Measurements from ENCODE around the gene TIMM17B.

DNA sequence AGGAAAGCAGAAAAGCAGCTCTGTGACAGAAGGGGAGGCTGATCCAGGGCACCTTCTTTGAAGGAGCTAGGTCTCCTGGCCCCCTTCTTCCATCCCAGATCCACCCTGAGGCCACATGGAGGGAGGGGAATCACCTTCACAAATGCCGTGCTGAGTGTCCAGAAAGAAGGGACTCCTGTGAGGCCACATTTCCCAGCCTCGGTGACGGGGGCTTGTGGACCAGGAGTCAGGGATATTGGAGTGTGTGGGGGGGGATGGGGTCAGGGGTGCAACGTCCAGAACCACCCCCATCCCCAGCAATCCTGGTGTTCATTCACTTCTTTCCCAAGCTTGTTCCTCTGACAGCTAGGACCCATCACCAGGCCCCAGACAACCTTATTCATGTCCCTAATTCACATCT, 4.7 kb downstream of the TIMM17B start:
- TF ChIP-seq POLR2AphosphoS5 (IDR thresholded peaks at IDR 0.05; ENCODE audit: borderline replicate concordance, low read depth, low read length), result no peak
- no peak for TF ChIP-seq EZH2 (IDR thresholded peaks at IDR 0.05)
- TF ChIP-seq FOXP2 (optimal IDR thresholded peaks at IDR 0.05; ENCODE audit: control extremely low read depth, extremely low read length, insufficient read depth), result no peak

All from SK-N-MC (cell line).